IMR-90 (cell line): ENCODE results near the gene RAD51B. TPM values are rescaled to one million over a fixed set of nuclear protein-coding genes. Genes with fewer than 3 reads are reported as not detected.

ENCODE experiments used
- ATAC-seq: fragments of 200-7000 bp; cut with Tn5 transposase; 2 replicates; pipeline ENCODE4 v1.9.1; 2020; ENCODE audit warnings: low read depth, mild to moderate bottlenecking, moderate library complexity
- BruUV-seq: library from RNA; stranded (reverse); fragments of 400-500 nt; replicated peaks from 2 replicates; lab custom pipeline; 2021; lab: Mats Ljungman, UMichigan
- CTCF ChIA-PET: fragments of 300-600 bp; formaldehyde crosslinking; extraction: SDS; loops from one replicate; lab custom pipeline; 2021; ENCODE audit warnings: antibody characterized with exemption; lab: Yijun Ruan, JAX
- POLR2A ChIA-PET: fragments of 300-600 bp; sonication (Branson Sonifier 250); formaldehyde crosslinking; loops from one replicate; lab custom pipeline; 2022; ENCODE audit warnings: antibody characterized with exemption; ENCODE audit not compliant: unreplicated experiment; lab: Charles Lee
- DNase-seq: peaks from one replicate; pipeline ENCODE4 v3.0.0; 2013
- H2AFZ ChIP-seq: replicated peaks from 2 replicates; pipeline ENCODE3; 2013; ENCODE audit warnings: low read length, mild to moderate bottlenecking; ENCODE audit not compliant: poor library complexity
- H2AK5ac ChIP-seq: 2 replicates; pipeline ENCODE4 v1.6.1; 2013; ENCODE audit warnings: low read depth, low read length, inconsistent platforms
- H2AK9ac ChIP-seq: replicated peaks from 2 replicates; pipeline ENCODE3; 2013; ENCODE audit warnings: mild to moderate bottlenecking, low read depth, low read length, moderate library complexity; ENCODE audit not compliant: poor library complexity
- H2BK120ac ChIP-seq: 2 replicates; pipeline ENCODE4 v1.6.1; 2013; ENCODE audit warnings: low read depth, low read length, inconsistent platforms
- H2BK15ac ChIP-seq: 3 replicates; pipeline ENCODE4 v1.6.1; 2013; ENCODE audit warnings: low read depth, low read length, inconsistent platforms
- H2BK20ac ChIP-seq: 2 replicates; pipeline ENCODE4 v1.6.1; 2013; ENCODE audit warnings: low read depth, mild to moderate bottlenecking, inconsistent platforms, low read length, moderate library complexity
- H2BK5ac ChIP-seq: 2 replicates; pipeline ENCODE4 v1.6.1; 2013; ENCODE audit warnings: mild to moderate bottlenecking, low read depth, low read length, inconsistent platforms; ENCODE audit not compliant: poor library complexity, severe bottlenecking
- H3K14ac ChIP-seq: replicated peaks from 2 replicates; pipeline ENCODE4 v1.6.1; 2013; ENCODE audit warnings: low read depth, low read length, inconsistent platforms
- H3K18ac ChIP-seq: 2 replicates; pipeline ENCODE4 v1.6.1; 2013; ENCODE audit warnings: low read depth, low read length, control low read depth
- H3K23ac ChIP-seq: 2 replicates; pipeline ENCODE4 v1.6.1; 2013; ENCODE audit warnings: low read depth, low read length, inconsistent platforms
- H3K27ac ChIP-seq: 2 replicates; pipeline ENCODE4 v1.5.1; 2013; ENCODE audit warnings: mild to moderate bottlenecking, control low read depth, low read length; ENCODE audit not compliant: insufficient read depth
- H3K27me3 ChIP-seq: 2 replicates; pipeline ENCODE4 v1.6.1; 2013; ENCODE audit warnings: low read length; ENCODE audit not compliant: control insufficient read depth, insufficient read depth
- H3K36me3 ChIP-seq: 2 replicates; pipeline ENCODE4 v1.6.1; 2013; ENCODE audit warnings: low read length, mixed read lengths; ENCODE audit not compliant: control insufficient read depth, insufficient read depth
- H3K4ac ChIP-seq: 2 replicates; pipeline ENCODE4 v1.6.1; 2013; ENCODE audit warnings: low read depth, low read length, inconsistent platforms
- H3K4me1 ChIP-seq: 2 replicates; pipeline ENCODE4 v1.6.1; 2013; ENCODE audit warnings: low read length, mixed read lengths; ENCODE audit not compliant: control insufficient read depth, insufficient read depth
- H3K4me2 ChIP-seq: 2 replicates; pipeline ENCODE4 v1.6.1; 2013; ENCODE audit warnings: low read depth, mild to moderate bottlenecking, control low read depth, low read length, moderate library complexity
- H3K4me3 ChIP-seq: 2 replicates; pipeline ENCODE4 v1.5.1; 2013; ENCODE audit warnings: low read depth, mild to moderate bottlenecking, control low read depth, low read length, moderate library complexity; ENCODE audit not compliant: insufficient read depth
- H3K56ac ChIP-seq: 2 replicates; pipeline ENCODE4 v1.6.1; 2013; ENCODE audit warnings: low read length, inconsistent platforms; ENCODE audit not compliant: insufficient read depth; ENCODE audit errors: extremely low read depth
- H3K79me1 ChIP-seq, 2 experiments: 2 replicates each; pipeline ENCODE4 v1.6.1; 2013; ENCODE audit warnings: low read length in 2 of 2, inconsistent platforms in 1 of 2, low read depth in 1 of 2
- H3K9ac ChIP-seq: 2 replicates; pipeline ENCODE4 v1.6.1; 2013; ENCODE audit warnings: low read depth, low read length, control low read depth
- H3K9me1 ChIP-seq: 2 replicates; pipeline ENCODE4 v1.6.1; 2013; ENCODE audit warnings: low read length, inconsistent platforms; ENCODE audit not compliant: insufficient read depth
- H3K9me3 ChIP-seq: 2 replicates; pipeline ENCODE4 v1.6.1; 2013; ENCODE audit warnings: low read length; ENCODE audit not compliant: control insufficient read depth, insufficient read depth
- H4K20me1 ChIP-seq: 2 replicates; pipeline ENCODE4 v1.6.1; 2013; ENCODE audit warnings: low read length, inconsistent platforms; ENCODE audit not compliant: insufficient read depth
- H4K5ac ChIP-seq: 2 replicates; pipeline ENCODE4 v1.6.1; 2013; ENCODE audit warnings: mild to moderate bottlenecking, low read depth, low read length, control low read depth
- H4K8ac ChIP-seq, 2 experiments: 2 replicates each; pipeline ENCODE4 v1.6.1; 2013; ENCODE audit warnings: low read depth in 2 of 2, low read length in 2 of 2, control low read depth in 1 of 2, inconsistent platforms in 1 of 2
- H4K91ac ChIP-seq: 2 replicates; pipeline ENCODE4 v1.6.1; 2013; ENCODE audit warnings: low read depth, low read length, inconsistent platforms; ENCODE audit not compliant: insufficient read depth
- BHLHE40 ChIP-seq: fragments of 150-350 bp; IDR thresholded peaks from 2 replicates; pipeline ENCODE4 v1.6.1; 2016; ENCODE audit warnings: mild to moderate bottlenecking, low read depth, low read length
- CEBPB ChIP-seq: IDR thresholded peaks from 2 replicates; pipeline ENCODE4 v1.6.1; 2012; ENCODE audit warnings: low read depth, low read length, improper control_type of control experiment
- CHD1 ChIP-seq: IDR thresholded peaks from 2 replicates; pipeline ENCODE4 v1.6.1; 2012; ENCODE audit warnings: low read depth, low read length, improper control_type of control experiment
- ELK1 ChIP-seq: fragments of 150-350 bp; IDR thresholded peaks from 2 replicates; pipeline ENCODE4 v1.6.1; 2016; ENCODE audit warnings: low read depth, mild to moderate bottlenecking, low read length, moderate library complexity, borderline replicate concordance
- FOS ChIP-seq: fragments of 150-350 bp; IDR thresholded peaks from 2 replicates; pipeline ENCODE4 v1.6.1; 2016; ENCODE audit warnings: low read depth, low read length
- MAFK ChIP-seq: IDR thresholded peaks from 2 replicates; pipeline ENCODE4 v1.6.1; 2012; ENCODE audit warnings: low read depth, low read length, improper control_type of control experiment
- MAZ ChIP-seq: IDR thresholded peaks from 2 replicates; pipeline ENCODE4 v1.6.1; 2012; ENCODE audit warnings: low read depth, mild to moderate bottlenecking, low read length, improper control_type of control experiment, moderate library complexity, borderline replicate concordance
- NFE2L2 ChIP-seq: fragments of 150-350 bp; IDR thresholded peaks from 2 replicates; pipeline ENCODE4 v1.6.1; 2016; ENCODE audit warnings: low read depth, mild to moderate bottlenecking, low read length
- POLR2A ChIP-seq: IDR thresholded peaks from 2 replicates; pipeline ENCODE4 v1.6.1; 2012; ENCODE audit warnings: mild to moderate bottlenecking, low read depth, low read length
- RAD21 ChIP-seq: IDR thresholded peaks from 2 replicates; pipeline ENCODE4 v1.6.1; 2012; ENCODE audit warnings: low read length, improper control_type of control experiment
- RCOR1 ChIP-seq: IDR thresholded peaks from 2 replicates; pipeline ENCODE4 v1.6.1; 2012; ENCODE audit warnings: mild to moderate bottlenecking, low read length, improper control_type of control experiment; ENCODE audit not compliant: insufficient replicate concordance
- RFX5 ChIP-seq: IDR thresholded peaks from 2 replicates; pipeline ENCODE4 v1.8.0; 2012; ENCODE audit warnings: low read depth, mild to moderate bottlenecking, low read length, moderate library complexity
- SMC3 ChIP-seq: fragments of 150-350 bp; IDR thresholded peaks from 2 replicates; pipeline ENCODE4 v1.6.1; 2016; ENCODE audit warnings: low read depth, mild to moderate bottlenecking, antibody characterized with exemption, low read length, moderate library complexity
- USF2 ChIP-seq: fragments of 150-350 bp; IDR thresholded peaks from 2 replicates; pipeline ENCODE4 v1.6.1; 2017; ENCODE audit warnings: mild to moderate bottlenecking, antibody characterized with exemption, low read length, low read depth
- dilution Hi-C: fragments of 300-500 bp; cut with HindIII; formaldehyde crosslinking; loops from one replicate; pipeline ENCODE4 v1.14.3; 2018; ENCODE audit warnings: low sequenced_read_pairs; ENCODE audit not compliant: unreplicated experiment
- in situ Hi-C: fragments of 300-500 bp; cut with MboI; formaldehyde crosslinking; loops from 3 replicates; pipeline ENCODE4 v1.14.3; 2019; ENCODE audit warnings: low sequenced_read_pairs, inconsistent platforms, mixed read lengths
- intact Hi-C: fragments of 100-400 bp; cut with micrococcal nuclease; formaldehyde crosslinking; loops from 2 replicates; pipeline ENCODE4 v1.10.0; 2022
- polyA plus RNA-seq, 3 experiments: library from polyadenylated mRNA; depleted of rRNA; stranded (reverse); fragments of >200 nt; gene quantifications; 2 replicates each; pipeline ENCODE4 v1.2.3, GENCODE V29; 2012; ENCODE audit warnings: low replicate concordance in 1 of 3
- total RNA-seq: library from RNA; depleted of rRNA; stranded (reverse); fragments of >200 nt; gene quantifications from 2 replicates; pipeline ENCODE4 v1.2.3, GENCODE V29; 2012

RAD51B gene
- total and polyA plus RNA-seq, 2 of the 4 experiments (the other 2 are of a cell fraction) = 5.1 to 18.8 TPM

- no peaks in the 10 kb centered on the region for H4K20me1 ChIP-seq
- H2BK120ac ChIP-seq = no peak overlapping the region
- DNase-seq (no peak), ATAC-seq (no peak)
- H2BK15ac ChIP-seq = no peak overlapping the region
- TF ChIP-seq USF2 (no peak), RFX5 (no peak), SMC3 (no peak), POLR2A (no peak), BHLHE40 (no peak), MAZ (no peak), ELK1 (no peak), CHD1 (no peak), MAFK (no peak), NFE2L2 (no peak), CEBPB (no peak), FOS (no peak), RCOR1 (no peak), RAD21 (no peak)
- H3K14ac ChIP-seq = no peak overlapping the region
- H3K9me1 ChIP-seq = no peaks in the 10 kb centered on the region
- no peaks in the 10 kb centered on the region for H3K36me3 ChIP-seq
- H2AK5ac ChIP-seq = peak overlapping the region; percentile 7; the same call in 1 of the 2 replicates
- no peak overlapping the region for H3K4ac ChIP-seq
- H3K23ac ChIP-seq = no peak overlapping the region
- H3K9ac ChIP-seq = no peak overlapping the region
- no peak overlapping the region for H2AFZ ChIP-seq
- H3K4me1 ChIP-seq = no peaks in the 10 kb centered on the region; the same call in 1 of the 2 replicates
- H3K4me3 ChIP-seq = no peak overlapping the region
- in situ Hi-C loops = loop anchor here (5.0 kb wide), 1 partner anchor 889 kb away; no protein-coding TSS in a partner anchor
- H3K27ac ChIP-seq = no peak overlapping the region
- POLR2A ChIA-PET = no interaction called here
- no peaks in the 10 kb centered on the region for H3K9me3 ChIP-seq
- CTCF ChIA-PET = interaction anchor here (0.7 to 1.6 kb wide), 10 partner anchors 15 to 893 kb away, joined by 3 to 4 read pairs (median 3); no protein-coding TSS in a partner anchor
- no peak overlapping the region for H4K8ac ChIP-seq
- H3K56ac ChIP-seq = no peak overlapping the region
- H2BK5ac ChIP-seq = no peak overlapping the region
- H4K91ac ChIP-seq = 0 out of 2 replicates have a peak overlapping the region, but pooled peaks have one; percentile 4
- no peaks in the 10 kb centered on the region for H3K27me3 ChIP-seq
- no peak overlapping the region for H3K18ac ChIP-seq
- intact Hi-C loops = loop anchor here (5.0 kb wide), 1 partner anchor 909 kb away; no protein-coding TSS in a partner anchor
- H3K79me1 ChIP-seq = peaks cover 0 to 3% of the 10 kb centered on the region in 2 experiments; a peak in 1 of 4 replicates
- H2BK20ac ChIP-seq = no peak overlapping the region
- no peak overlapping the region for H3K4me2 ChIP-seq
- dilution Hi-C loops = no loop called here
- H4K5ac ChIP-seq = no peak overlapping the region
- no peak overlapping the region for H2AK9ac ChIP-seq
- BruUV-seq = no TSS peak
Measured at GRCh38 chr14:67933266-67933665, 113.7 kb downstream of the RAD51B start.
